GM12865 (cell line): ENCODE data around the gene KRTAP5-4.
"Not testable (repeated sequence)": the region's sequence is repeated elsewhere in the genome, so short reads cannot be mapped to it uniquely, and the experiment has no call there.

ENCODE experiments used
- DNase-seq: peaks from one replicate; pipeline ENCODE4 v3.0.0; 2010; ENCODE audit warnings: low read depth
- H3K4me3 ChIP-seq: 2 replicates; pipeline ENCODE4 v1.5.1; 2011; ENCODE audit warnings: mild to moderate bottlenecking, low read depth, low read length, control low read depth
- CTCF ChIP-seq: IDR thresholded peaks from 2 replicates; pipeline ENCODE4 v1.5.1; 2011; ENCODE audit warnings: low read length, control low read depth, low read depth, inconsistent platforms; ENCODE audit not compliant: insufficient read depth; ENCODE audit errors: missing control alignments

KRTAP5-4 gene

GRCh38 chr11:1624621-1625020 lies 2.7 kb upstream of the KRTAP5-4 start:
- H3K4me3 ChIP-seq, result no peak overlapping the region
- TF ChIP-seq CTCF, result no peak
- no peak for DNase-seq

- no peak for TF ChIP-seq CTCF
- no peak overlapping the region for H3K4me3 ChIP-seq
- DNase-seq, result no peak
These were observed 1.8 kb upstream of the KRTAP5-4 start for GRCh38 chr11:1623716-1624115.

- no peak for TF ChIP-seq CTCF
- DNase-seq, result no peak
- H3K4me3 ChIP-seq, result no peak overlapping the region
These were observed 2.5 kb downstream of the KRTAP5-4 start for GRCh38 chr11:1619449-1619848.

- DNase-seq, result no peak
- no peak for TF ChIP-seq CTCF
- H3K4me3 ChIP-seq, result no peak overlapping the region
These were observed 3.7 kb downstream of the KRTAP5-4 start for GRCh38 chr11:1618231-1618630.

- no peak for DNase-seq
- TF ChIP-seq CTCF, result no peak
- no peak within 1 kb of the TSS for H3K4me3 ChIP-seq
These were observed 13.6 kb downstream of the KRTAP5-4 start, which contains the start of gene KRTAP5-3 for GRCh38 chr11:1608363-1608762. Gene KRTAP5-3, minus strand, starts transcription at chr11:1608463. Its CDS starts 78 bp downstream, at chr11:1608385.

- not testable (repeated sequence) for H3K4me3 ChIP-seq, DNase-seq
These were observed 14.0 kb downstream of the KRTAP5-4 start for GRCh38 chr11:1607901-1608300.

- not testable (repeated sequence) for DNase-seq, H3K4me3 ChIP-seq
These were observed 14.6 kb downstream of the KRTAP5-4 start for GRCh38 chr11:1607156-1607845.

- DNase-seq, result peak; percentile 73
- not testable (repeated sequence) for H3K4me3 ChIP-seq
These were observed 16.0 kb downstream of the KRTAP5-4 start for GRCh38 chr11:1605923-1606322.
